NB4 (cell line): ENCODE results near the gene SCMH1.

Source experiments
- DNase-seq: peaks from one replicate; pipeline ENCODE4 v3.0.0; 2010; ENCODE audit warnings: low read depth
- H3K4me3 ChIP-seq: one replicate; pipeline ENCODE4 v1.5.1; 2011; ENCODE audit warnings: mild to moderate bottlenecking, low read depth, low read length, moderate library complexity
- MAX ChIP-seq: IDR thresholded peaks from 2 replicates; pipeline ENCODE4 v1.6.1; 2011; ENCODE audit warnings: low read depth, low read length
- MYC ChIP-seq: IDR thresholded peaks from 2 replicates; pipeline ENCODE4 v1.6.1; 2011; ENCODE audit warnings: low read depth, low read length
- POLR2A ChIP-seq: IDR thresholded peaks from 2 replicates; pipeline ENCODE4 v1.6.1; 2011; ENCODE audit warnings: mild to moderate bottlenecking; ENCODE audit not compliant: insufficient read length; ENCODE audit errors: extremely low read depth
- TF ChIP-seq, protein P1 (sequence below): IDR thresholded peaks from one replicate; pipeline ENCODE4 v1.5.1; 2012; ENCODE audit warnings: low read depth, low read length

The SCMH1 gene

GRCh38 chr1:41086921-41087320, 155.2 kb downstream of the SCMH1 start:
- DNase-seq, result no peak
- TF ChIP-seq, protein P1, sequence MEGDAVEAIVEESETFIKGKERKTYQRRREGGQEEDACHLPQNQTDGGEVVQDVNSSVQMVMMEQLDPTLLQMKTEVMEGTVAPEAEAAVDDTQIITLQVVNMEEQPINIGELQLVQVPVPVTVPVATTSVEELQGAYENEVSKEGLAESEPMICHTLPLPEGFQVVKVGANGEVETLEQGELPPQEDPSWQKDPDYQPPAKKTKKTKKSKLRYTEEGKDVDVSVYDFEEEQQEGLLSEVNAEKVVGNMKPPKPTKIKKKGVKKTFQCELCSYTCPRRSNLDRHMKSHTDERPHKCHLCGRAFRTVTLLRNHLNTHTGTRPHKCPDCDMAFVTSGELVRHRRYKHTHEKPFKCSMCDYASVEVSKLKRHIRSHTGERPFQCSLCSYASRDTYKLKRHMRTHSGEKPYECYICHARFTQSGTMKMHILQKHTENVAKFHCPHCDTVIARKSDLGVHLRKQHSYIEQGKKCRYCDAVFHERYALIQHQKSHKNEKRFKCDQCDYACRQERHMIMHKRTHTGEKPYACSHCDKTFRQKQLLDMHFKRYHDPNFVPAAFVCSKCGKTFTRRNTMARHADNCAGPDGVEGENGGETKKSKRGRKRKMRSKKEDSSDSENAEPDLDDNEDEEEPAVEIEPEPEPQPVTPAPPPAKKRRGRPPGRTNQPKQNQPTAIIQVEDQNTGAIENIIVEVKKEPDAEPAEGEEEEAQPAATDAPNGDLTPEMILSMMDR, result no peak
- TF ChIP-seq MAX (no peak), POLR2A (no peak), MYC (no peak)

DNA sequence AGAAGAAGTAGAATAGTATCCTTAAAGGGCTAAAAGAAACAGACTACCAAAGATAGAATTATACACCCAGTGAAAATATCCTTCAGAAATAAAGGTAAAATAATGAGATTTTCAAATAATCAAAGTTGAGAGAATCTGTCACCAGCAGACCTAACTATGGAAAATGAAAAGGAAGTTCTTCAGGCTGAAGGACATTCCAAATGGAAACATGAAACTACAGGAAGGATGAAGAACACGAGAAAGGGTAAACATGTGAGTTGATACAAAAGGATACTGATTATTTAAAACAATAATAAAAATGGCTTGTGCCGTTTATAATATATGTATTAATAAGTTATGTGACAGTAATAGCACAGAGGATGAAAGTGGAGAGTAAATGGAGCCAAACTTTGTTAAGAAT, 163.5 kb downstream of the SCMH1 start:
- no peak for DNase-seq
- no peak overlapping the region for H3K4me3 ChIP-seq
- TF ChIP-seq MAX, result no peak
- TF ChIP-seq, protein P1, result no peak

More at GRCh38 chr1:41086921-41087320, 155.2 kb downstream of the SCMH1 start:
- H3K4me3 ChIP-seq, result no peak overlapping the region

GRCh38 chr1:41078193-41078592, 163.9 kb downstream of the SCMH1 start:
- no peak overlapping the region for H3K4me3 ChIP-seq
- no peak for DNase-seq
- no peak for TF ChIP-seq POLR2A
- TF ChIP-seq, protein P1, result no peak
- TF ChIP-seq MAX, result no peak
- TF ChIP-seq MYC, result no peak

DNA sequence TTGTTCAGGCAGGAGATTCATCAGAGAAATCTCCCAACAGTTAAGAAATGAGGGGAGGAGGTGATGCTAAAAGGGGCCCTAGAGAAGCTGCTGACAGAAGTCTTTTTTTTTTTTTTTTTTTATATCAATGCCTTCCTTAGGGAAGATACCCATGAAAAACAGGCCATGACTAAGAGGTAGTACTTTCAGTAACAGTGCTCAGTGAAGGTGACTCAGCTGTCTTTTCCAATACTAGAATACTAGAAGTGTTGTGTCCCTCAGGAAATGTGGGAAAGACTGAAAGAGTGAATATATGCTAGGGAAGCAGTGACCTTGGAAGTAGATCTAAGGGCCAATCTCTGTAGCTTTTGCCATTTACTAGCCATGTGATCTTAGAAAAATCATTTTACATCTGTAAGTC, 168.1 kb downstream of the SCMH1 start:
- H3K4me3 ChIP-seq, result no peak overlapping the region
- TF ChIP-seq MYC (no peak), POLR2A (no peak), MAX (no peak)
- TF ChIP-seq, protein P1, result no peak
- no peak for DNase-seq

- no peak for TF ChIP-seq MAX
- TF ChIP-seq, protein P1, result no peak
- TF ChIP-seq MYC, result no peak
- TF ChIP-seq POLR2A, result no peak
- no peak overlapping the region for H3K4me3 ChIP-seq
- DNase-seq, result no peak
These were observed 170.1 kb downstream of the SCMH1 start for GRCh38 chr1:41072051-41072450.

DNA sequence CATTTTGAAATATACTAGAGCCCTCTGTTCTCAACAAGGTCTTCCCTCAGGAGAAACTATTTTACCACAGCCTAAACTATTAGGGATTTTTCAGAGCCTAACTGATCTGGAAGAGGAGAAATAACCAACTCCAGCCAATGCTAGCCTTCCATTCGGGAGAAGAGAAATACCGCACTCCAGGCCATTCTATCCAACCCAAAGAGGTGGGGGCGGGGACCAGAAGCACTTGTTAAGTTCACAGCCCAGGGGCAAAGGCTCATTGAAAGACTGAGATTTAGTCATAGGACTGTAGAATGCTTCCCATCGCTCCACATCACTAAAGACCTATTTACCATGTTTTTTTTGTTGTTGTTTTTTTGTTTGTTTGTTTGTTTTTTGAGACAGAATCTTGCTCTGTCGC, 185.2 kb downstream of the SCMH1 start:
- H3K4me3 ChIP-seq, result no peak overlapping the region
- DNase-seq, result no peak
- TF ChIP-seq POLR2A (no peak), MAX (no peak), MYC (no peak)
- TF ChIP-seq, protein P1, result no peak
